Gastroesophageal sphincter (tissue), 4 donors: ENCODE measurements around the gene GSK3A. TPM values are rescaled to one million over a fixed set of nuclear protein-coding genes. Genes with fewer than 3 reads are reported as not detected.
A peak's percentile ranks its signal among the peaks of the same experiment; 100 is the strongest.

Experiments used
- ATAC-seq: fragments of 150-250 bp; one replicate; pipeline ENCODE4 v1.9.1; 2016; ENCODE audit warnings: mild to moderate bottlenecking, moderate library complexity
- H3K27ac ChIP-seq, 4 donors: fragments of 200-600 bp; sonication (generic) in 3 of 4; 1 replicate in 3 of 4; 2 replicates in 1 of 4; pipeline ENCODE4 v1.5.1; 2016 to 2019
- H3K27me3 ChIP-seq: fragments of 200-600 bp; sonication (generic); one replicate; pipeline ENCODE4 v1.5.1; 2019
- H3K36me3 ChIP-seq, 2 donors: fragments of 200-600 bp; sonication (generic); one replicate each; pipeline ENCODE4 v1.5.1; 2019; ENCODE audit warnings: control low read depth in 1 of 2
- H3K4me1 ChIP-seq, 3 donors: fragments of 200-600 bp; sonication (generic); 1 replicate in 2 of 3; 2 replicates in 1 of 3; pipeline ENCODE4 v1.5.1; 2016 to 2019; ENCODE audit warnings: control low read depth in 2 of 3
- H3K4me3 ChIP-seq, 2 donors: fragments of 200-600 bp; sonication (generic); one replicate each; pipeline ENCODE4 v1.5.1; 2019; ENCODE audit warnings: mild to moderate bottlenecking in 1 of 2, moderate library complexity in 1 of 2
- H3K9me3 ChIP-seq, 3 donors: fragments of 200-600 bp; sonication (generic); one replicate each; pipeline ENCODE4 v1.5.1; 2017 to 2019; ENCODE audit warnings: control low read depth in 2 of 3
- CTCF ChIP-seq, 4 experiments: fragments of 200-600 bp in 2 of 4; fragments of 450-650 bp in 2 of 4; sonication (generic) in 1 of 4; IDR thresholded peaks; one replicate each; pipeline ENCODE4 v1.5.1; 2017 to 2019; ENCODE audit warnings: antibody characterized with exemption in 4 of 4, mild to moderate bottlenecking in 2 of 4, moderate library complexity in 2 of 4
- EP300 ChIP-seq: sonication (generic); formaldehyde crosslinking; IDR thresholded peaks from one replicate; pipeline ENCODE4 v1.6.1; 2017; ENCODE audit warnings: antibody characterized with exemption, mild to moderate bottlenecking
- POLR2A ChIP-seq, 2 donors: fragments of 450-650 bp; IDR thresholded peaks; one replicate each; pipeline ENCODE4 v1.6.1; 2017; ENCODE audit warnings: antibody characterized with exemption in 2 of 2, mild to moderate bottlenecking in 2 of 2, moderate library complexity in 1 of 2
- POLR2AphosphoS5 ChIP-seq: sonication (generic); formaldehyde crosslinking; IDR thresholded peaks from one replicate; pipeline ENCODE4 v1.6.1; 2017; ENCODE audit warnings: antibody characterized with exemption
- WGBS, 2 donors: methylation state at CpG; one replicate each; pipeline ENCODE4 v1.1.5; 2018; ENCODE audit warnings: low coverage in 1 of 2; 5-methylcytosine and 5-hydroxymethylcytosine counted together
- total RNA-seq, 4 donors: library from RNA; depleted of rRNA; stranded (reverse); fragments of >200 nt; gene quantifications; one replicate each; pipeline ENCODE4 v1.1.0, GENCODE V29; 2016

GSK3A gene
- total RNA-seq, 4 donors from 2014 or later = 30.8 to 51.0 (median 35.1) TPM

DNA sequence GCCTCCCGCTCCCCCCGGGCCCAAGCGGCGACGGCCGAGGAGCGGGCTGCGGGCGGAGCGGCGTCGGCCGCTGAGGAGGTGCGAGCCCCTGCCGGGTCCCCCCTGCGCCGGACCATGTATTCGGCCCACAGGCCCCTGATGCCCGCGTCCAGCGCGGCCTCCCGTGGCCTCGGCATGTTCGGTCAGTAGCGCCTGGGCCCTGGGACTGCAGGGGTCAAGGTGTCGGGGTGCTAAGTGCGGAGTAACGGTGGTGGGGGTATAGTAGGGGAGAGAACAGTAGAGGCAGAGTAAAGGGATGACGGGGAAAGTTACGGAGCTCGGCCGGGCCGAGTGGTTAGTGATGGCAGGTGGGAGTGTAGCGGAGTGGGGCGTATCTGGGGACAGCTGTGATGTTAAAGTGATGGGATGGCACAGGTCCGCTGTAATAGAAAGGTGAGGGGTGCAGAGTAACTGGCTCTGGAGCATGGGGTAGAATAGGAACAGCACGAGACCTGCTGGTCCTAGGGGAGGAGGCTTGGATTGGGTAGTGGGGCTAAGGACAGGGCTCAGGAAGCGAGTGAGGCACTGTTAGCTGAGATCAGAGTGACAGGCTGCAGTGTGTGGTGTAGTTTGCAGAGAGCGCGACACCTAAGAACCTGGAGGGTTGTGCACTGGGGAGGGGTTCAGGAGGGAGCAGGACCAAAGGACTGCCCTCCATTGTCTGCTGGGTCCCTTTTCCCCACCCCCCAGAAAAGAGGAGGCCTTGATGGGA, 42.4 kb upstream of the GSK3A start:
- Histone ChIP-seq H3K27me3 (no peaks in the 10 kb centered on the region), H3K36me3 (peaks cover 0 to 31% of the 10 kb centered on the region in 2 donors), H3K4me3 (peak overlapping the region; percentile 33 to 68), H3K4me1 (peaks cover 0 to 65% (median 43%) of the 10 kb centered on the region in 3 donors), H3K9me3 (no peaks in the 10 kb centered on the region), H3K27ac (peak overlapping the region; percentile 11 to 99 (median 98))
- TF ChIP-seq POLR2AphosphoS5 (no peak), CTCF (IDR thresholded peaks at IDR 0.05) (no peak), EP300 (no peak), POLR2A (IDR thresholded peaks at IDR 0.05) (no peak)
- WGBS, 2 donors = 0 to 4% methylated on average over 10 to 15 of the region's 41 CpGs
- no peak for ATAC-seq

DNA sequence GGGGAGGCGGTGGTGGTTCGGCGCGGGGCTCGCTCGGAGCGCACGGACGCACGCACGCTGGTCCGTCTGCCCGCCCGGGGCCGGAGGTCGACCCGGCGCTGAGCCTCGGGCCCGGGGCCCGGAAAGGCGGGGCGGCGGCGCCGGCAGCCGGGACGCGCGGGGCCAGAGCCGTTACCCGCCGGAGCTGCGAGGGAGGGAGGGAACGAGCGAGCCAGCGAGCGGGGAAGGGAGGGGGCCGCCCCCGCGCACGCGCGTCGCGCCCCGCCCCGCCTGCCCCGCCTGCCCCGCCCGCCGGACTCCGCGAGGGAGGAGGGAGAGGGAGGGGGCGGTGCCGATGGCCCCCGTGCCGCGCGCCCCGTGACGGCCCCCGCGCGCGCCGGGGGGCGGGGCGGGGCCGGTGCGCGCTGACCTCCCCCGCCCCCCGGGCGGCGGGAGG, 41.7 kb upstream of the GSK3A start:
- Histone ChIP-seq H3K4me3 (peak overlapping the region; percentile 38 to 68), H3K27me3 (no peaks in the 10 kb centered on the region), H3K9me3 (no peaks in the 10 kb centered on the region), H3K27ac (peak overlapping the region; percentile 31 to 99 (median 98)), H3K4me1 (peaks cover 0 to 72% (median 49%) of the 10 kb centered on the region in 3 donors), H3K36me3 (peaks cover 0 to 24% of the 10 kb centered on the region in 2 donors)
- peak; percentile 55 to 88 for TF ChIP-seq POLR2A (IDR thresholded peaks at IDR 0.05)
- no peak for TF ChIP-seq EP300
- no peak for TF ChIP-seq POLR2AphosphoS5
- peak in 1 of 4 experiments; percentile 10 for TF ChIP-seq CTCF (IDR thresholded peaks at IDR 0.05)
- ATAC-seq = peak; percentile 63
- no CpG with 5 or more reads among the region's 76 CpGs for WGBS, 2 donors

DNA sequence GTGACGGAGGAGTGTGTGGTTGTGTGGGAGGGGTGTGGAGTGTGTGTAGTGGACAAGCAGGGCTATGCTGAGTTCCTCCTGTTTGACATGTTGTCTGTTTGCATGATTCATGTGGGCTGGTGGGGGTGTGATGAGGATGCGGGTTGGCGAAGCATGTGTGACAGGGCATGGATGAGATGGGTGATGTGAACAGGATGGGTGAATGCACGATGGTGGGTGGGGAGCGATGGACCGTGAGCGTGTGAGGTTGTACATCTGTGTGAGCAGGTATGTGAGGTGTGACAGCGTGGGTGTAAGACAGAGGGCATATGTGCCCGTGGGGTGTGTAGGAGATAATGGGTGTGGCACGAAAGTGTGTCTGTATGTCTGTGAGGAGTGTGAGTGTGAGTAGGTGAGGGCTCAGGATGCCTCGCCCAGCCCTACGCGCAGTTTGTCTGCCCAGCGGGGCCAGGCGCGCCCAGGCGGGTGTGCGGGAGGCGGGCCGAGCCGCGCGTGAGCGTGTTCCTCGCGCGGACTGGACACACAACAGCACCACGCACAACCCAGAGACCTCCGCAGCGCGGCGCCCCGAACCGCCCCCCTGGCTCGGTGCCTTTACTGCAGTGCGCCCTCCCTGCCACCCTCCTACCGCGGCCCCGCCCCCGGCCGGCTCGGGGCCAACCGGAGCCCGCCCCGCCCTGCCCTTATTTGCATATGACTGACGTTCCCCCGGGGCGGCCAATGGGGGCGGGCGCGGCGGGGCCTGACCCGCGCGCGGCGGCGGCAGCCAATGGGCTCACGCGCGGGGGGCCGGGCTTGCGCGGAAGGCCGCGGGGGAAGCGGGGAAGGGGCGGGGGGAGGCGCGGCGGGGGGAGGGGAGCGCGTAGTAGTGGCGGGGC, 41.0 kb upstream of the GSK3A start:
- 4 to 5% methylated on average over 10 of the region's 74 CpGs for WGBS, 2 donors
- Histone ChIP-seq H3K4me3 (peak overlapping the region; percentile 38 to 68), H3K27ac (peak overlapping the region; percentile 91 to 99 (median 98)), H3K36me3 (peaks cover 0 to 18% of the 10 kb centered on the region in 2 donors), H3K9me3 (no peaks in the 10 kb centered on the region), H3K4me1 (peaks cover 0 to 78% (median 55%) of the 10 kb centered on the region in 3 donors), H3K27me3 (no peaks in the 10 kb centered on the region)
- peak; percentile 78 for ATAC-seq
- TF ChIP-seq POLR2A (IDR thresholded peaks at IDR 0.05) (peak; percentile 46 to 49), POLR2AphosphoS5 (peak; percentile 46), CTCF (IDR thresholded peaks at IDR 0.05) (peak in 2 of 4 experiments; percentile 11 to 28), EP300 (no peak)

- Histone ChIP-seq H3K36me3 (peaks cover 0 to 12% of the 10 kb centered on the region in 2 donors), H3K27ac (peak overlapping the region; percentile 91 to 99 (median 98)), H3K4me1 (peaks cover 0 to 84% (median 62%) of the 10 kb centered on the region in 3 donors), H3K9me3 (no peaks in the 10 kb centered on the region), H3K4me3 (peak overlapping the region in 1 of 2 donors; percentile 68), H3K27me3 (no peaks in the 10 kb centered on the region)
- no peak for TF ChIP-seq POLR2AphosphoS5
- no peak for TF ChIP-seq POLR2A (IDR thresholded peaks at IDR 0.05)
- TF ChIP-seq CTCF (IDR thresholded peaks at IDR 0.05) = no peak
- no peak for TF ChIP-seq EP300
- ATAC-seq = no peak
- 25 to 30% methylated on average over 2 to 3 of the region's 4 CpGs for WGBS, 2 donors
These were observed 40.4 kb upstream of the GSK3A start for GRCh38 chr19:42282819-42283187.
